ENCODE results near the gene CTCF.
A peak's percentile ranks its signal among the peaks of the same experiment; 100 is the strongest.

The CTCF gene

DNA sequence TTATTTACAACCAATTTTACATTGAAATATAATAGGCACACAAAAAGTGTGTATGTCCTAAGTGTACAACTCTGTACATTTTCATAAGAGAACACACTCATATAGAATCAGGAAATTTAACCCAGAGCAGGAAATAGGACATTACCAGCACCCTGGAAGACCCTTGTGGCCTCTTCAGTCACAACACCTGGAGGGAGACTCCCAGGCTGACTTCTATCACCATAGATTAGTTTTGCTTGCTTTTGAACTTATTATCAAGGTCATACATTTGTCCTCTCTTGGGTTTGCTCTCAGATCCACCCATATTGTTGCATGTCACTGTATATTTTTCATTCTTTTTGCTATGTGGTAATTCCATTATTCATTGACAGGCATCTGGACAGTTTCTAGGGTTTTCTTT lies 27.9 kb upstream of the CTCF start:
- TF ChIP-seq FOXM1 (IDR thresholded peaks at IDR 0.05; ENCODE audit: borderline replicate concordance, low read depth), result no peak

DNA sequence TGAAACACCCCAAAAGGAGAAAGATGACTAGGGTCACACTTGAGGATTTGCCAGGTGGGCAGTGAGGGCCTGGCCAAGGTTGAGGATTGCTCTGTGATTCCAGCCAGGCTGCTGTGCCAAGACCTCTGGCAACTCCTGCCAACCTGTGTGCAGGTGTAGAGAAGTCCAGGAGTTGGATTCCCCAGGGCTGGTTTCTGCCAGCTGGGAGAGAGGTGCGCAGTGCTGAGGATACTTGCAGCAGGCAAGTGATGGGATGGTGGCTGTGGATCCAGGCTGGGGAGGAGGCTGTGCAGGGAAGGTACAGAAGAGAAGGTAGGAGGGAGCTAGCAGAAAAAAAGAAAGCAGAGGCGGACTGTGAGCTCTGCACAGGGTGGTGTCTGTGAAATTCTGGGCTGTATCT lies 27.1 kb upstream of the CTCF start:
- no peak for TF ChIP-seq TEAD4 (IDR thresholded peaks at IDR 0.05)
- TF ChIP-seq, protein P1, sequence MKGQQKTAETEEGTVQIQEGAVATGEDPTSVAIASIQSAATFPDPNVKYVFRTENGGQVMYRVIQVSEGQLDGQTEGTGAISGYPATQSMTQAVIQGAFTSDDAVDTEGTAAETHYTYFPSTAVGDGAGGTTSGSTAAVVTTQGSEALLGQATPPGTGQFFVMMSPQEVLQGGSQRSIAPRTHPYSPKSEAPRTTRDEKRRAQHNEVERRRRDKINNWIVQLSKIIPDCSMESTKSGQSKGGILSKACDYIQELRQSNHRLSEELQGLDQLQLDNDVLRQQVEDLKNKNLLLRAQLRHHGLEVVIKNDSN (IDR thresholded peaks at IDR 0.05), result no peak
- no peak for TF ChIP-seq CEBPB (IDR thresholded peaks at IDR 0.05)
- no peak for TF ChIP-seq FOXM1 (IDR thresholded peaks at IDR 0.05; ENCODE audit: borderline replicate concordance, low read depth)
- TF ChIP-seq RAD21 (IDR thresholded peaks at IDR 0.05; ENCODE audit: low read depth), result no peak
- TF ChIP-seq EGR1 (IDR thresholded peaks at IDR 0.05), result no peak
- no peak for TF ChIP-seq NFIC (IDR thresholded peaks at IDR 0.05)
- TF ChIP-seq TAF1 (IDR thresholded peaks at IDR 0.05; ENCODE audit: low read depth), result no peak
- no peak for TF ChIP-seq EP300 (IDR thresholded peaks at IDR 0.05; ENCODE audit: borderline replicate concordance)
- TF ChIP-seq TCF12 (IDR thresholded peaks at IDR 0.05; ENCODE audit: low read depth), result no peak
- TF ChIP-seq CREB1 (IDR thresholded peaks at IDR 0.05; ENCODE audit: low read depth), result no peak
- TF ChIP-seq MAX (IDR thresholded peaks at IDR 0.05), result no peak
- no peak for TF ChIP-seq YY1 (IDR thresholded peaks at IDR 0.05; ENCODE audit: low read depth)
- TF ChIP-seq ZBTB7A (IDR thresholded peaks at IDR 0.05; ENCODE audit: low read depth), result no peak
- no peak for TF ChIP-seq REST (IDR thresholded peaks at IDR 0.05; ENCODE audit: low read depth)

- no peak for TF ChIP-seq NFIC (IDR thresholded peaks at IDR 0.05)
- TF ChIP-seq ZBTB7A (IDR thresholded peaks at IDR 0.05; ENCODE audit: low read depth), result peak; percentile 79; the same call in 1 of the 2 replicates
Measured at GRCh38 chr16:67537270-67537635, 25.1 kb upstream of the CTCF start.

GRCh38 chr16:67537636-67538591 lies 24.4 kb upstream of the CTCF start:
- no peak for TF ChIP-seq EGR1 (IDR thresholded peaks at IDR 0.05)
- peak; percentile 30; the same call in 1 of the 2 replicates for TF ChIP-seq TEAD4 (IDR thresholded peaks at IDR 0.05)
- TF ChIP-seq CREB1 (IDR thresholded peaks at IDR 0.05; ENCODE audit: low read depth), result no peak
- no peak; the same call in none of the 2 replicates for TF ChIP-seq TAF1 (IDR thresholded peaks at IDR 0.05; ENCODE audit: low read depth)
- TF ChIP-seq TCF12 (IDR thresholded peaks at IDR 0.05; ENCODE audit: low read depth), result peak; percentile 49; the same call in 1 of the 2 replicates
- TF ChIP-seq, protein P1 (IDR thresholded peaks at IDR 0.05), result peak; percentile 52
- TF ChIP-seq FOXM1 (IDR thresholded peaks at IDR 0.05; ENCODE audit: borderline replicate concordance, low read depth), result no peak
- TF ChIP-seq ZBTB7A (IDR thresholded peaks at IDR 0.05; ENCODE audit: low read depth), result peak; percentile 99
- no peak for TF ChIP-seq CEBPB (IDR thresholded peaks at IDR 0.05)
- TF ChIP-seq YY1 (IDR thresholded peaks at IDR 0.05; ENCODE audit: low read depth), result no peak
- peak; percentile 46; the same call in 1 of the 2 replicates for TF ChIP-seq MAX (IDR thresholded peaks at IDR 0.05)
- TF ChIP-seq EP300 (IDR thresholded peaks at IDR 0.05; ENCODE audit: borderline replicate concordance), result 0 out of 2 replicates have a peak, but pooled peaks have one; percentile 25
- TF ChIP-seq REST (IDR thresholded peaks at IDR 0.05; ENCODE audit: low read depth), result no peak
- no peak for TF ChIP-seq RAD21 (IDR thresholded peaks at IDR 0.05; ENCODE audit: low read depth)
- no peak; the same call in 1 of the 2 replicates for TF ChIP-seq NFIC (IDR thresholded peaks at IDR 0.05)

DNA sequence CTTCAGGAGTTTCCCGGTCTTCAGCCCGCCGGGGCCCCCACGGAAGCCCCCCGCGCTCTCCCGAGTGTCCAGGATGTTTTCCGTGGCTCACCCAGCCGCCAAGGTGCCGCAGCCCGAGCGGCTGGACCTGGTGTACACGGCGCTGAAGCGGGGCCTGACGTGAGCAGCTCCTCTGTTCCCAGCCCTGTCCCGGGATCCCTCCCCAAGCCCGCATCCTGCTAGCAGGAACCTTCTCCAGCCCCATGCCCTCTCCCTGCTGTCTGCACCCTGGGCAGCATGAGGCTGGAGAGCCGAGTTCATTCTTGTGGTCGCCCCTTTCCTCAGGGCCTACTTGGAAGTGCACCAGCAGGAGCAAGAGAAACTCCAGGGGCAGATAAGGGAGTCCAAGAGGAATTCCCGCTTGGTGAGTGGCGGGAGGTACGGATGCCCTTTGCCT lies 23.6 kb upstream of the CTCF start:
- TF ChIP-seq RAD21 (IDR thresholded peaks at IDR 0.05; ENCODE audit: low read depth), result no peak
- TF ChIP-seq NFIC (IDR thresholded peaks at IDR 0.05), result no peak
- no peak for TF ChIP-seq EP300 (IDR thresholded peaks at IDR 0.05; ENCODE audit: borderline replicate concordance)
- TF ChIP-seq FOXM1 (IDR thresholded peaks at IDR 0.05; ENCODE audit: borderline replicate concordance, low read depth), result no peak
- TF ChIP-seq, protein P1 (IDR thresholded peaks at IDR 0.05), result no peak
- TF ChIP-seq YY1 (IDR thresholded peaks at IDR 0.05; ENCODE audit: low read depth), result no peak
- TF ChIP-seq REST (IDR thresholded peaks at IDR 0.05; ENCODE audit: low read depth), result no peak
- TF ChIP-seq ZBTB7A (IDR thresholded peaks at IDR 0.05; ENCODE audit: low read depth), result no peak
- TF ChIP-seq CREB1 (IDR thresholded peaks at IDR 0.05; ENCODE audit: low read depth), result no peak
- no peak for TF ChIP-seq CEBPB (IDR thresholded peaks at IDR 0.05)
- no peak for TF ChIP-seq EGR1 (IDR thresholded peaks at IDR 0.05)
- no peak for TF ChIP-seq TEAD4 (IDR thresholded peaks at IDR 0.05)

Data from Ishikawa (cell line).